T-helper 9 cell (primary cell): ENCODE results near the gene KIFAP3.
A peak's percentile ranks its signal among the peaks of the same experiment; 100 is the strongest.
"Not testable (repeated sequence)": the region's sequence is repeated elsewhere in the genome, so short reads cannot be mapped to it uniquely, and the experiment has no call there.

ENCODE experiments used
- DNase-seq: peaks from one replicate; pipeline ENCODE4 v3.0.0-alpha.2; 2020

KIFAP3 gene

DNA sequence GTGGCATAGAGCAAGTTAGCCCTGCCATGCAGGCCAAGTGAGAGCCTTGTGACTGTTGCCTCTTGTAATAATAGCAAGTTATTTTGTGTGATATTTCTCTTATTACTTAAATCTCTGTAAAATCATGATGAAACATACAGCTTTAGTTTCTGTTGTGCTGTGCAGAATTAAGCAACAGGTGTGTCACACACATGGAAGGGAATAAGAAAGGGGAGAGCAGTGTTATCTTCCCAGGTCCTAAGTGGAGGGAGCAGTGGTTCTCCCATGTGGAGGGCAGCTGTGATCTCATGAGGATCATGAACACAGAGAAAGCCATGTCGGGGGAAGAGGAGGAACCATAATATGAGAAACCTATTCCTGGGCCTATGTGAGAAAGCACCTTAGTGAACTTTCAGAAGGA lies 155.6 kb downstream of the KIFAP3 start:
- DNase-seq: no peak

DNA sequence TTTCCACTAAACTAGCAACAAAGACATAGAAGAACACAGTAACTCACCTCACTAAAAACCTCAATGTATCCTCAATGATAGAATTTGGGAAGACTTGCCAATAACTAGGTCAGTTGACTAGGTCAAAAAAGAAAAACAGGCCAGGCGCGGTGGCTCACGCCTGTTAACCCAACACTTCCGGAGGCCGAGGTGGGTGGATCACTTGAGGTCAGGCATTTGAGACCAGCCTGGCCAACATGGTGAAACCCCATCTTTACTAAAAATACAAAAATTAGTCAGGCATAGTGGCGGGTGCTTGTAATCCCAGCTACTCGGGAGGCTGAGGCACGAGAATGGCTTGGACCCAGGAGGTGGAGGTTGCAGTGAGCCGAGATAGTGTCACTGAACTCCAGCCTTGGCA lies 156.3 kb downstream of the KIFAP3 start:
- DNase-seq: not testable (repeated sequence)

DNA sequence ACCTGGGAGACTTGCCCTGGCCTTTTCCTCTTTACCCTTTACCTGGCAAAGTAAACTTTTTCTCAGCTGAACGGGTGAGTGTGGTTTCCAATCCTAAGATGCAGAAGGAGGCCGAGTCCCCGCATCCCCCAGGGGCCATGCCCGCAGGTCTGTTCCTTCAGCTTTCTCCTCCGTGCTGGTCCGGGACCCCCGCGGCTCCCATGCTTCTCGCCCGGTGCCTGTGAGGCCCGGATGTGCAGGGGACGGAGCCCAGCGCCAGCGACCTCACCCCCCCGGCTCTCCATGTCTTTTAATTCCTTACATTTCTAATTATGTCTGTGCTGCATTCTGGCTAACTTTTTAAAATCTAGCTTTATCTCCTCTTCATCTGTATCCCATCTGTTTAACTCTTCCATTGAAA lies 159.3 kb downstream of the KIFAP3 start:
- DNase-seq: no peak

DNA sequence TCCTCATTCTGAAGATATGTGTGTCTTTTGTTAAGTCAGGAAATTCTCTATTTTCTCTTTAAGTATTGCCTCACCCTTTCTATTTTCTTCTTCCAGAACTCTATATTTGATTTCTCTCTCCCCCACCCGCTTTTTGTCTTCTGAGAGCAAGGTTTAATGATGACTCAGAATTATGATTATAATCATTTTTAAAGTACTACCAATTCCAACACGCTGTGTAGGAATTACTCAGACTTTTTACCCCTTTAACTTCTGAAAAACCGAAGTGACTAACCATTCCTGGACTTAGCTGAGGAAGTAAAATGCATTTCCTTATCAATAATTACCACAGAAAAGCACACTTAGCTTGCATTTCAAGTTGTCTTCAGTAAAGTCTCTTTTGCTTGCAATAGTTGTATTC lies 160.0 kb downstream of the KIFAP3 start:
- DNase-seq: no peak

DNA sequence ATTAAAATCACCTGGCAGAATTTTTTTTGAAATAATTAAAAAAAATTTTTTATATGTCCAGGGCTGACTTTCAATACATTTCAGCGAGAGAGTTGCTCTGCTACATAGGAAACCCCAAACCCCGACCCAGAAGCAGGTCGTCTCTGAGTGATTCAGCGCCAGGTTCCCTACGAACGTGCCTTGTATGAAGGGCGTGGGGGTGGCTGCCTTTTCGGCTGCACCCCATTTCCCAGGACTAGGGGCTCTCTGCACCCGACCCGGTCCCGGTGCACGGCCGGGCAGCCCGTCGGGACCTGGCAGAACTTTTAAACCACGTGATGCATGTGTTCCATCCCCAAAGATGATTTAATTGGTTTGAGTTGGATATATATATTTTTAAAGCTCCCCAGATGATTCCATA lies 165.0 kb downstream of the KIFAP3 start:
- no peak for DNase-seq

DNA sequence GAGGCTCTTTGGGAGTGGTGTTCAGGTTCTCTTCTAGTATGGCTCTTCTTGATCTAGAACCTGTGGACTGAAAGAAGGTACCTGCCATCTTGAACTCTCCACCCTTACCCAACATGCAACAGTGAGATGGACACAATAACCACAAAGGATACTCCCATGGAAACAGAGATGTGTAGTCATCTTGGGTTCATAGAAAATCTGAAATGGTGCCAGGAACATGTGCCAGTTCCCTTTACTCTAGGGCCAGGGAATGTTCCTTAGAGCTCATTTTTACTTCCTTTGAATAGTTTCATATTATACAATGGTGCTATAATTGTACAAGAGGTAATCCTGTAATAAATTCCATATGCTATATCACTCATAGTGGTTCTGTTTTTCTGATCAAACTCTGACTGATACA lies 167.6 kb downstream of the KIFAP3 start:
- no peak for DNase-seq

DNA sequence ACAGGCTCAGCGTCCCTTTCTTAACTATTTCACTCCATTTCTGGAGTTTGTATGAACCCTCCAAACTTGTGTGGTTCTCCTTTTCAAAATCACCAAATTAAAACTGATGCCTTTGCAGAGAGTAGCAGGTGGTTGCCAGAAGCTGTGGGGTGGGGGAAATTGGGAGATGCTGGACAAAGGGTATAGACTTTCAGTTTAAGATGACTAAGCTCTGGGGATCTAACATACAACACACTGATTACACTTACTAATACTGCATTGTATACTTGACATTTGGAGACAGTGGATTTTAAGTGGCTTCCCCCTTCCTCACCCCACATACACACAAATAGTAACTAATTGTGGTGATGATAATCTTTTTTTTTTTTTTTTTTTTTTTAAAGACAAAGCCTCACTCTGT lies 169.7 kb downstream of the KIFAP3 start:
- DNase-seq: no peak

DNA sequence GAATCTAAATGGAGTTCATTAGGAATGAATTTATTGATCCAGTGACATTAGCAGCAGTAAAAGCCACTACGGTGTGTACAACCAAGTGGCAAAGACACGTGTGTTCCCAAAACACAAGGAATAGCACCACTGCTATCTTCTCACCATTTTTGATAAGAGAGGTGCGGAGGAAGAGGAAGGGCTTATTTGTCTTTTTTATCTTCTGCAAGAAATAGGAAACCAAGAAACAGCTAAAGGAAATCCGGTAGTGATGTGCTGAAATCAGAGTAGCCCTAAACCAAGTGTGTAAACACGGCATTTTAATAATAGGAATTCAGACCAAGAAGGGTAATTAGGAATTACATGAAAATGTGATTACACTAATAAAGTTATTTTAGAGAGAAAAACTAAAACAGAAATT lies 171.7 kb downstream of the KIFAP3 start:
- no peak for DNase-seq

DNA sequence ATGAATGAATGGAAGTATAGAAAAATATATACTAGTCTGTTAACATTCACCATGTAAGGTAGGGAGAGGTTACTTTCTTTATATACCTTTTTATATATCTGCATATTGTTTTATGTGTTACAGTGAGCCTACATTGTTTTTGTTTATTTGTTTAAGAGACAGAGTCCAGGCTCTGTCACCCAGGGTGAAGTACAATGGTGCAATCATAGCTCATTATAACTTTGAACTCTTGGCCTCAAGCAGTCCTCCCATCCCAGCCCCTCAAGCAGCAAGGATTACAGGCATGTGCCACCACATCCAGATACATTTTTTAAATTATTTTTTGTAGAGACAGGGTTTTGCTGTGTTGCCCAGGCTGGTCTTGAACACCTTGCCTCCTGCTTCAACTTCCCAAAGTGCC lies 173.4 kb downstream of the KIFAP3 start:
- no peak for DNase-seq

DNA sequence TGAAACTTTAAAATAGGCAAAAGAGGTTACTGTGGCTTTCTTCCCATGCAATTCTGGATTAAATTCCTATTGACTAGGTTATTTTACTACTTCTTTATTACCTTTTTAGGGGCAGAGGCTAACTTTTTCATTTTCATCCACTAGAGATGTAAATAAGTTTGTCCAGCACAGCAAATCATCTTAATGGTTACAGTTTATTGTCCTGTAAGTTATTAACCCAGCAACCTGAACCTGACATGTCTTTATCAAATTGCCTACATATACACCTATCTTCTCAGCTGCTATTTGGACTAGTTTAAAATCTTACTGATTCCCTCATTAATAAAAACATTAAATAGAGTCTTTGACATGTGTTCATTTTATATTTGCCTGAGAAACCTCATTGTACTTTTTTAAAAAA lies 173.9 kb downstream of the KIFAP3 start:
- no peak for DNase-seq

DNA sequence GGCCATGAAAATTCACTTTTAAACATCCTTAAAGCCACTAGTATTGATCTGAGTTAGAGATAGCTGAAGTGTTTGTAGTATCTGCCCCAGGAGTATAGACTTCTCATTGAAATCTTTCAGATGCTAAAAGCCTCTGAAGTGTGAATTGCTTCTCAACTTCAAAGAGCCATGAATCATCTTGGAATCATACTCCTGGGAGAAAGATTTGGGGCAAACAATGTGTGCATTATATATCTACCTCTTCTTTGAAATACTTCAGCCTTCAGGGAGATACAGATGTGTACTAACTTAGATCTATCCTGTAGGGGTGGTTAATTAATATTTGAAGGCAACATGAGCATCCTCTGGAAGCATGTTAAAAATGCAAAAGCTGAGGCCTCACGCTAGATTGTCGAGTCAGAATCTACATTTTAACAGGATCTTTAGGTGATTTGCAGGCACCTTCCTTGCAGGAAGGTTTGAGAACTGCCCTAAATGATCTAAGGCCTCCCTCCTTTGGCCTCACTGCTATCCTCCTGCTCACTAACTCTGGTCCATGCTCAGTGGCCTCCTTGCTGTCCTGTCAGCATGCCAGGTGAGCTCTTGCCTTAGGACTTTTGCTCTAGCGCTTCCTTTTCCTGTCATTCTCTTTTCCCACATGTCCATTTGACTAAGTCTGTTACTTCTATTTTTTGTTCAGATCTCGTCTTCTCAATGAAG lies 174.8 kb downstream of the KIFAP3 start:
- no peak for DNase-seq

DNA sequence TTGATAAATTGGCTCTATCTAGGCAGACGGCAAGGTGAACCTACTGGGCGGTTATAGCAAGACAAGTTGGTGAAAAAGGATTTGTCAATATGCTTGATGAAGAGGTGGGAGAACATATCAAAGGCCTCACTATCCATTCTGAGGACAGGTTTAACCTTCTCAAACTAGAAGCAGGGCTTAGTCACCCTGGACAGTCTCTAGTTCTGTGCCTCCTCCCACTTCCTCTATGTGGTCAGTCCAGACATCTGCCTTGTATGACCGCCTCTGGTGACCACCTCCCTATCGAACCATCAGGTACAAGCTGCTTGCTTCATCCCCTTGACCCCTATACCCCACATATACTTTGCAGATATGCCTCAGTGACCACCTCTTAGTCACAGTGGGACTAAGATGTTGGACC lies 178.5 kb downstream of the KIFAP3 start:
- no peak for DNase-seq

DNA sequence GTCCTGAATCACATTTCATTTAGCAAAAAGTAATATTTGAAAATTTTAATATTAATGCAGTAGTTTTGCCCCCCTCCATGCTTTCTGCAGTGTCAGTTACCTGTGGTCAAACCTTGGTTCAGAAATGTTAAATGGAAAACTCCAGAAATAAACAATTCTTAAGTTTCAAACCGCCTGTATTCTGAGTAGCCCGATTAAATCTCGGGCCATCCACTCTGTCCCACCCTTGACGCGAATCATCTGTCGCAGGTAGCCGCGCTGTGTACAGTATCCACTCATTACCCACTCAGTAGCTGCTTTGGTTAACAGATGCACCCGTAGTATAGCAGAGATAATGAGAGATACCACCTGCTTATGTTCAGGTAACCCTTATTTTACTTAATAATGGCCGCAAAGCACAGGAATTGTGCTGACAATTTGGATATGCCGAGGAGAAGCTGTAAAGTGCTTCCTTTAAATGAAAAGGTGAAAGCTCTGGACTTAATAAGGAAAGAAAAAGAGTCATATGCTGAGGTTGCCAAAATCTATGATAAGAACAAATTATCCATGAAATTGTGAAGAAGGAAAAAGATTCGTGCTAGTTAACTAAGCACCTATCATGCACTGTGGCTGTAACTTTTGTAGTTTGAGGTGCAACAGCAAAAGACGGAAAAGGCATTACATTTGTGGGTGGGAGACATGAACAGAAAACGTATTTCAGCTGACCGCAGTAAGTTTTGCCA lies 179.9 kb downstream of the KIFAP3 start:
- DNase-seq: no peak

DNA sequence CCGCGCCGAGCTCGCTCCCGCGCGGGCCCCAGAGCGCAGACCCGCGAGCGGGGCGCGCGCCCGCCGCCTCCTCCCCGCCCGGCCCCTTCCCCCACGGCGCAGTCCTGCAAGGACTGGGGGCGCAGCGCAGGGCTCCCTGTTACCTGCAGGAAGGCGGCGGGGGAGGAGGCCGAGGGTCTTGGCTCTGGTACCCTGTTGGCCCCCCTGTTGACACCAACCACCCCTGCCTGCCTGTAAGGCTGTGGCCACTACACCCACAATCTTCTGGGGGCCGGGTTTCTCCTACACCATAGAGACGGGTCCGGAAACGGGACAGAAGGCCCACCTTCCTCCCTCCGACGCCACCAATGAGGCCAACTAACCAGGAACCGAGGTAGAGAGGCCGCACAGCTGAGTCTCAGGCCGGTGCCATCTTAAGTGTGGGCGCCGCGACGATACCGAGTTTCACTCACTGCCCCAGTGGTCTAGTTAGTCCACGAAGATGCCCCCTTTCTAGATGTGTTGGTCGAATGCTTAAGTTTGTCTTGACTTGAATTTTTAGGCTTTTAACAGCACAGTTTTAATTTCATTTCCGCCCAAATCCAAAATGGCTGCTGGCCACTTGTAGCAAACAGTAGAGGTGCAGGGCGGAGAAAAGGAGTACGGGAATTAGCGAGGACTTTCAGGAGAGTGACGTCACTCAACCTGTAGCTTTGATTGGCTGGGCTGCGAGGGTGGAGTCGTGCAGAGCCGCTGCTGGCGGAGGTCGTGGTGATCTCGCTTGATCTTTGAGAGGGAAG lies 180.7 kb downstream of the KIFAP3 start, which contains the start of gene SCYL3:
Gene SCYL3, minus strand, starts transcription at position 252 of the 779 bp plus-strand sequence. CDS start 5,056 bp downstream, outside the sequence.
- DNase-seq: peak; percentile 76

DNA sequence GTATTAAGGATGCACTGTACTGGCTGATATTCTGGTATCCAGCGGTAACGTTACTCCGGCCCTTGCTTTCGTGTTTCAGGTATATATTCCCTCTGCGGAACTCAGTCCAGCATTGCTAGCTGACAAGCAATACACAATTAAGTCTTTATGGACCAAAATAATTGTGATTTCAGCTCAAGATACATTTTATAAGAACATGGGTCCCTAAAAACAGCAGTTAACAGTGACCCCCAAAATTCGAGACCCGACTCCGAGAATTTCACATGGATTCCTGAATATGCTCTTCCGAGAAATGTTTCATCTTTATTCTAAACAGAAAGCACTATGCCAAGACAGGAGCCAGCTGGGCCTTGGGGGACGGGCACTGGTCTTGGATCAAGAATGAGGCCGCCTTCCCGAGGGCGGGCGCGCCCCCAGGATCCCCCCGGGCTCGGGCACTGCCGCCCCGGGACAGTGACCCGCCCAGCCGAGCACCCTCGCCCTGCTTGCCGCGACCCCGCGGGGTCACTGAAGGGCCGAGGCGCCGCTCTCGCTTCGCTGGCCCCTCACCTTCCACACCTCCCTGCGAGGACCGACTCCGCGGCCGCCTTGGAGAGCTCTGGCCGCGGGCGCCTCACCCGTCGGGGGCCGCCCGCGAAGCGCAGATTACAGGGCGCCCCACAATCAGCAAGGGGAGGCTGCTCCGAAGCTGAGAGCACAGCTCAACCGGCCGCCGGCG lies 181.4 kb downstream of the KIFAP3 start:
- no peak for DNase-seq

DNA sequence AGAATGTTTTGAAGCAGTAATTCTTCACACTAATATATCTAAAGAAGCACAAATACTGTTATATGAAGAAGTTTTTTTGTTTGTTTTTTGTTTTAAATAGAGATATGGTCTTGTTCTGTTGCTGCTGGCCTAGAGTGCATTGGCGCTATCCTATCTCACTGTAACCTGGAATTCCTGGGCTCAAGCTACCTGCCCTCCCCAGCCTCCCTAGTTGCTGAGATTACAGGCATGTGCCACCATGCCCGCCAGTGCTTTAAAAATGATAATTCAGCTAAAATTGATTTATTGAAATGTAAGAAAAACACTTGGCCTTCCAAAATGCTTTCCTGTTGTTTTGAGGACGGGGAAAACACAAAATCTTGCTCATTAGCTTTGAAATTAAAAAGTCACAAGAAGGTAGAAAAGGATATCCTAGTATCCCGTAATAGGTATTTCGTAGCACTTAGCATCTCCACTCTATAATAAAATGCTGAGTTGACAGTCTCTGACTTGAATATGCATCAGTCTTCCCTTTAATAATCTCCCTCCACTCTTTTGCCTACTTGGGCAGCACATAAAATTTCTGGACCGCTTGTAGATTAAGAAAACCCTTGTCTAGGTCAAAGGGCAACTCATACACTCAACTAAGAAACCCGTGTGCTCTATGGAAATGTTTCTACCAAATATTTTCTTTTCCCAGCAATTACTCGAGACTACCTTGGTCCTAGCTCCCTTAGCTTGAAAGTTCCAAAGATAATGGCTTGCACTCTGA lies 182.1 kb downstream of the KIFAP3 start:
- no peak for DNase-seq

DNA sequence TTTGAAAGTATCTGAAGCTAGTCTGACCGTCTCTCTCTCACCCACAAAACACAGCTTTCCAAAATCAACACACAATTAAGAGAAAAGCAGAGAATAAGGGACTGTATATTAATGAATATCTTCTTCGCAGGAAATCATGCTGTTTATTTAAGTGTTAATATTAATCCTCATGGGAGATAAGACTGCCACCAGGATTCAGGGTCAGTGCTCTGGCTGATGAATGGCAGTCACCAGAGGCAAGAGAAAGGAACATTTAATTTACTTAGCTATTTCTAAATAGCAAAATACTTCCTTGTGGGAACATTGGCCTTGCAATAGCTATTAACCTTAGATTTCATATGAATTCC lies 183.0 kb downstream of the KIFAP3 start:
- no peak for DNase-seq

DNA sequence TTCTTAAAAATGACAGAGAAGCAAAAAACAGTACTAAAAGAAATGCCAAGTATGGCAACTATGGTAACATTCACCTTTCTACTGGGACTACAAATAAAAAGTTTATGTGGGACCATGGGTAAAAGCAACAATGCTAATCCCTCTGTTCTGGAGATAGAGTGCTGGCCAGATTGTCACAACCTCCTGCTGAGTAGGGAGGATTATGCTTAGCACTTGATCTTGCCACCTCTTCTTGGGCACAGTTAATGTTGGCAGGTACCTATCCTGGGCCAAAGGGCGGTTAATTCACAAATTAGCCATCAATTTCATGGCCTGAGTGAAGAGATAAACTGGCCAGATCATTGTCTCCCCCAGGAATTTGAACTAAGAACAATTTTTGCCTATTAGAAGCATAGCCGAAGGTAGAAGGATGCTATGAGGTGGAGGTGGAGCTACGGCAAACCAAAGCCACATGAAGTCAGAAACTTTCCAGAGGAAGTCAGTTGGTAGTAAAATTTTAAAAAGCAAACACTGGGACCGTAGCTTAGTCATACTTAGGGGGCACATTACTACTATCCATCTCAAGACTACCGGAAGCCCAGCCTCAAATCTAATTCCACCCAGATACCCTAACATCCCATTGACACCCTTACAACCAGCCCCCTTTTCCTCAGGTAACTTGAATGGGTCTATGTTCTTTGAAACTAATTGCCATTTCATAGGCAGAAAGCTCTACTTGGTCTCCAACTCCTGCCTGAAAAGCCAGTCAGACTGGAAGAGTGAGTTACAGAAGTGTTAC lies 183.5 kb downstream of the KIFAP3 start:
- peak; percentile 9 for DNase-seq

DNA sequence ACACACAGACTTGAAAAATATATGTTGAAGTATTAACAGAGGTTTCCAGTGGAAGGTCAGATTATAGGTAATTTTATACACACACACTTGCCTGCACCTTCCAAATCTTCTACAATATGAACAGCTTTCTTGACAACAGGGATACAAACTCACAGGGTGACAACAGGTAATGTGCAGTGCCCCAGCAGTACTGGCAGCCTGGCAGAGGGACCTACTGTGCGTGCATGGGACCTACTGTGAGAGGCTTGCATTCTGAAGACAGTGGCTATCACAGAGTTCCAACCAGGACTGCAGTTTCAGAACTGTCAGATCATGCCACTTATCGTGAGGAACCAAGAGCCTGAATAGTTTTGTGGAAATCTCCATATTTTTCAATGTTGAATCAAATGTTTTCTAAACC lies 184.6 kb downstream of the KIFAP3 start:
- no peak for DNase-seq

DNA sequence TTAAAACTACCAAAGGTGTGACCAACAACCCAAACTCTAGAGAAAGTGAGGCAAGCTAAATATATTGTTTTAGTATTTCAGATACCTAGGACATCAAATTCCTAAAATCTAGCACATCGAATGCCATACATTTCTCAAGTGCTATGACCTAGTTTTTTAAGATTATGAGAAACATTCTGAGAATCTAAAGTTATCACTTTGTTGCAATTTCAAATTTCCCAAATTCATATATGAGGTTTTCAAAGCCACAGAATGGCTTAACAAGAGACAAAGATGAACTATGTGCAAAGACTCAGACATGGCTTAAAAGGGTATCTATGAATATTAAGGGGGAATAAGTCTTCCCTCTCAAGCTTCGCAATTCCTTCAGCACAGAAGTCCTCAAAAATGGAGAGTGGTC lies 187.6 kb downstream of the KIFAP3 start:
- no peak for DNase-seq

DNA sequence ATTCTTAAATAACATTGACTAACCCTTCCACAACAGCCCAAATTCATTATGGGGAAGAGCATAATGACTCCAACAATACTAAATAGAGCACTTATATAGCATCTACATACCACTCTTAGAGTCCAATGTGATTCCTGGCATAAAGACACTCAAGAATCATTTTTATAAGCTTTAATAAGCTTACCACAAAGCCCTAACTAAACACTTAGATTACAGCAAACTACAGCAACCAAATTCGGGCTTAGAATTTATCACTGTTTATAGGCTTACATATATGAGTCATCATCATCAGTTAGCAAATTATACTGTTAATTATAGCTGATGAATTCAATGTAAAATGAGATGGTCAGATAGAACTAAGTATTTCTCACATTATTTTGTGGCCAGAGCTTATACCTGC lies 188.1 kb downstream of the KIFAP3 start:
- DNase-seq: no peak

DNA sequence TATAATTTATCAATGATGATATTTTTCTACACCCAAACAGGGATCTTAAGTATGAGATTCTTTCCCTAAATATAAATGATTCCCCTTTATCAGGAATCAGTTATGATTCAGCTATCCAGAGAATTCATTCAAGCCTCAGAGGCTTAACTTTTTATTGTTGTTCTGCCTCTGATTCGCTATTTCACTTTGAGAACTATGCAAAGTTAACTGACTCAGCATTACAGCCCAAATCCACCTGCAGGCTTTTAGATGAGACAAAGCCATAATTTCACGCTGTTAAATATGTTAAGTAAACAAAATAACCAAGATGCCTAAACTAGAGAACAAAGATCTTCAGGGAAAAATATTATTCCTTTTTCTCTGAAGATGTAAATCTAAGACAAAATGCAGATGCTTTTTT lies 189.3 kb downstream of the KIFAP3 start:
- no peak for DNase-seq
